HG03139 (cell line): ENCODE measurements around the gene THADA.
"Not testable (repeated sequence)": the region's sequence is repeated elsewhere in the genome, so short reads cannot be mapped to it uniquely, and the experiment has no call there.

Source experiments
- ATAC-seq: cut with Tn5 transposase; IDR thresholded peaks from one replicate; pipeline ENCODE4 v1.9.1; 2021; ENCODE audit not compliant: unreplicated experiment

Gene THADA

DNA sequence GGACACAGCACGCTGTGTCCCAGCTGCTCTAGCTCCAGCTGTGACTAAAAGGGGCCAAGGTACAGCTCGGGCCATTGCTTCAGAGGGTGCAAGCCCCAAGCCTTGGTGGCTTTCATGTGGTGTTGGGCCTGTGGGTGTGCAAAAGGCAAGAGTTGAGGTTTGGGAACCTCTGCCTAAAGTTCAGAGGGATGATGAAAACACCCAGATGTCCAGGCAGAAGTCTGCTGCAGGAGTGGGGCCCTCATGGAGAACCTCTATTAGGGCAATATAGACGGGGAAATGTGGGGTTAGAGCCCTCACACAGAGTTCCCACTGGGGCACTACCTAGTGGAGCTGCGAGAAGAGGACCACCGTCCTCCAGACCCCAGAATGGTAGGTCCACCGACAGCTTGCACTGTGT, 311.5 kb downstream of the THADA start:
- not testable (repeated sequence) for ATAC-seq

DNA sequence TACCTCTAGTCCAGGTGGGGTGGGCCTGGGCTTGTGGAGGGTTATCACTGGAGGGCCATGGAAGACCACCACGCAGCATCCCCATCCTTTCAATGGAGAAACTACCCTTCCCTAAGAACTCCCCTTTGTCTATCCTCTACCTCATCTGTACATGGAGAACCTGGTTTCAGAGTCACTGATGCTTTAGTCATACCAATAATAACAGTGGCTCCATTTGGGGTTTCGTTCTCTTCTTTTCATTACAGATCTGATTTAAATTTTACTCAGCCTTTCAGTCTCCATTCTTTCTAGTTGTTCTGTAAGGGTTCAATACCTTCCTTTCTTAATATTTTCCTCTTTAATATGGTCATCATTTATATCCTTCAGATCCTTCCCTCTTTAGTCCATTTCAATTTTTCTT, 314.8 kb downstream of the THADA start:
- ATAC-seq, result no peak

DNA sequence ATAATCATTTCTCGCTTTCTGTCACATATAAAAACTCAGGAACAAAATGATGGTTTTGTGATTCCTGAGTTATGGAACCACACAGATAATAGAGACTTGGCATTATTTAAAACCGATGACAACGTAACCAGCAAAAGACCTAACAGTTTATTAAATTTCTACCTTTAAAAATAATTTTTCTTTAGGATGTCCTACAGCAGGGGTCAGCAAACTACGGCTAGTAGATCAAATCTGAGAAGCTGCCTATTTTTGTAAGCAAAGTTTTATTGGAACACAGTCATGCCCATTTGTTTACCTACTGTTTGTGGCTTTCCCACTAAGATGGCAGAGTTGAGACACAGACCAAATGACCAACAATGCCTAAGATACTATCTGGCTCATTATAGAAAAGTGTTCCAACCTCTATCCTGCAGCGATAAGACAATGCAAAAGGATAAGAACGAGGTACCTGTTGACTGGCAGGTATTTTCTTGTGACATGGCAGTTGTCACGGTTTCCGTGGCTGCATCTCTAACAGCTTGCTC, 316.5 kb downstream of the THADA start:
- no peak for ATAC-seq

DNA sequence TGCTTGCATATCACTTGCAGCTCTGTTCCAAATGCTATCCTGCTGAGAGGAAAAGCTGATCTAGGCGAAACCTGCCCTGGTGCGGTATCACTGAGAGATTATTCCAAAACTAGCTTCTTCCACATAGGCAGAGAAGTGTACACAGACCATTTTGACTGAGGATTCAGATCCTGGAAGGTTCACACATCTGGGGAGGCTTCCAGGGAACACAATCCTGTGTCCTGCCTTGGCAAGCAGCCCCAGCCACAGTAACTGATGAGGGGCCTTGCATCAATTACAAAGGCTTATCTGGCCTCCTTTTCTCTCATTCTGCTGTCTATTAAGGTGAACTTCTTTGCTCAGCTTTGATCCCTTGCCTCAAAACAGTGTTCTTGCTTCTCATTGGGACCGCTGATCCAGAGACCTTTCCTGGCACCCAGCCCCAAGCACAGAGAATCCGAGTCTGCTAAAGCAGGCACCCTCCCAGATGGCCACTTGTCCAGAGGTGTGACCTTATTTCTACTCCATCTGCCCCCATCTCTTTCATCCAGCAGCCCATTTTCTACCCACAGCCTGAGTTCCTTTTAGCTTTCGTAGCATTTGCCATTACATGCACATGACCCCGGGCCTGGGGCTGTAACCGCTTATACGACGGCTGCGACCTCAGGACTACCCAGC, 317.1 kb downstream of the THADA start:
- ATAC-seq, result no peak

DNA sequence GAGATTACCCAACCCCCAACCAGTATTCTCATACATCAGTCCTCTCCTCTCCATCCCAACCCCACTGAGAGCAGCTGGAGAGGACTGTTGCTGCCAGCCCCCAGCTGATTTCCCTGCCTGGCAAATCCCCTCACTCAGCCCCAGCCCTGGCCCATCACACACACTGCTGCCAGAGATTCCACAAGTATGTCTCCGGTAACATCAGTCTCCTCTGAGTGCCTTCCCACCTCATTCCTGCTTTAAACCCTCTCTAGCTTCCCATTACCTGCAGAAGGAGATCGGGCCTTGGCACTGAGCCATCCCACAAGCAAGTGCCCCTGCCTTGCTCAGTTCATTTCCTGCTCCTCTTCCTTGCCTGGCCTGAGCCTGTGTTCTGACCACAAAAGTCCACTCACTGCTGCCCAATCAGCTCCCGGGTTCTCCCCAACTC, 318.9 kb downstream of the THADA start:
- no peak for ATAC-seq

DNA sequence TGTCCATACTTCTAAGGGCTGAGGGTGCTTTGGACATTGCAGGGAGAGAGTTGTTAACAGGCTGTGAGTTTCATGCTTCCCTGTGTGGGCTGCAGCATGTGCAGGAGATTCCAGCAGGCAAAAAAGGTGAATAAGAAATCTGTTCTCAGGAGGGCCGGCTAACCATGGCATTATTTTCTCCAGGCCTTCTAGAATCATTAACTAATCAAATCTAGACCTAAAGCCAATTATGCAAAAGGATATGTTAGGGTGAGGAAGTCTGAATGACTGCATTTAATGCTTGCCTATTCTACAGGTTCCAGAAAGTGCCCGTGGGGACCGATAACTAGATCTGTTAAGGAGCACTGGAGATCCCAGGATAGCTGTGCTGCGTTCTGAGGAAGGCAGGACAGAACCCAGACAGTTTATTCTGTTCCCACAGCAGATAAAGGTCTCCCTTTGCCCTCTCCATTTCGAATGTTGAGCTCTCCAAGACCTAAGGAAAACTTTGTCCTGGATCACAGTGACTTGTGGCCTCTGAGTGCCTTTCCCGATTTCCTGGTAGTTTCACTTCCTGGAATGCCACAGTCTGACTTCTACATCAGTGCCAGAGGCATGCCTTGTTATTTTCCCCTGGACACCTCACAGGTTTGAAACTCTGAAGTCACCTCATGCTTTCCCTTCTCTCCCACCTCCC, 319.4 kb downstream of the THADA start:
- no peak for ATAC-seq

DNA sequence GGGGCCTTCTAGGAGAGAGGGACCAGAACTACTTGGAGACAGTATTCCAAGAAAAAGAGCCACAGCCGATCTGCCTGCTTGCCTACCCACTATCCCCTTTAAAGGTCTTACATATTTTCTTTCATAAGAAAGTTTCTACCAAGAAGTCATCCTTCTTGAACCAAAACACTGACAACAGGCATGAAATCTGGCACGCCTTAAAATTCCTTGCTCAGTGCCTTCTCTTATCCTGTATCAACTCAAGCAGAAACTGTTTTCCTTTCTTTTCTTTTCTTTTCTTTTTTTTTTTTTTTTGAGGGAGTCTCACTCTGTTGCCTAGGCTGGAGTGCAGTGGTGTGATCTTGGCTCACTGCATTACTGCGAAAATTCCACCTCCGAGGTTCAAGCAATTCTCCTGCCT, 321.1 kb downstream of the THADA start:
- no peak for ATAC-seq

DNA sequence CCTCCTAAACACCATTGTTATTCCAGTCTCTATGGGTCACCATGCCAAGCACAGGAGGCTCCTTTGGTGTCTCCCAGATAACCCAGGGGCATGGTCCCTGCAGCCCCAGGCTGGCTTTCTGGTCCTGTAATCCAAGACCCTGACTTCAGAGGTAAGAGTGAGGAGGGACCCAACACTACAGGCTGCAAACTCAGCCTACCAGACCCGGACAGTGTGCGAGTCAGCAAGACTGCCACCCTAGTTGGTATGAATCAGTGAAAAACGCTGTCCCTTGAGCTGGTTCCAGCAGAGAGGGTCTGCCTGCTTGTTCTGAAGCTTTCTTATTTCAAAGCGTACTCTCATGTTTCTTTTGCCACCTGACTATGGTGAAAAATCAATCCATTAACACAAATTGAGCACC, 321.8 kb downstream of the THADA start:
- ATAC-seq, result no peak

DNA sequence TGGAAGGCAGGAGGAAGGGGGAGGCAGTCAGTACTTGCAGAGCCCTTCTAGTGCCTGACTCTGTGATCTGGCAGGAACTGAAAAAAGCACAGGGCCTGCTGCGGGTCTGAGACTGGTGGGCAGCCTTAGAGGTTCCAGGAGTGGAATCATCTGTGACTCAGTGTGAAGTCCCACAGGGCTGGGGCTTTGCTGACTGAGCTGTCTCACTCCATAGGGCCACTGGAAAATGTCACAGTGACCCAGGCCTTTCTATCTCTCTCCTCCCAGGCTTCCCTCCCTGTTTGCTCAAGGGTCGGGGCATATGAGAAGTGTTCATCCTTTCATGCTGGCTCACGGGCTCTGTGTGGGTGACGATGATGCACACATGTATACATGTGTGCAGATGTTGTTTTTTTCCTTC, 322.3 kb downstream of the THADA start:
- ATAC-seq, result no peak

DNA sequence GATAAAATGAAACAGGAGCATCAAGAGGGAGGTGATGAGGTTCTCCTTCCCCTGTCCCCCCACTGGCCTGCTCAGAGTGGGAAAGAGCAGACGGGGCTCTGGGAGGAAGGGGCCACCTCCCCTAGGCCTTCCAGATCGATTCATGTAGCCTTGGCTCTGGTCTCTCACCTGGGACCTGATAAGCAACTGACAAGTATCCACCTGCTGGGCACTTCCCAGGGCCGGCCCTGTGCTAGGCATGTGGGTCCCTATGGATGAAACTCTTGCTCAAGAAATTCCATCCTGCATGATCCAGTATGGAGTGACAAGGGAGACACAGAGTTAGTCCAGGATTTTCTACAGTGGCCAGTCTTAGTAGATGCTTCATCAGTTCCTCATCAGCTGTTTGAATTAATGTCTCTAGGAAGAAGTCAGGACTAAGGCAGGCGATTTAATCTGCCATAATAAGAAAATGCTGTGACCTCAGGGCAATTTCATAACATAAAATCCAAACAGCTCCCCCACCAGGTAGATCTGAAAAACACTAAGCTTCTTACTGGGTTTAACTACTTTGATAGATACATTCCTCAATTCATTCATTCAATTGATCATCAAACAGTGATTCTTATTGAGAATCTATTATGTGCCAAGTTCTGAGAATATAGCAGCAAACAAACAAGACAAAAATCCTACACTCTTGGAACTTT, 324.8 kb downstream of the THADA start:
- no peak for ATAC-seq

DNA sequence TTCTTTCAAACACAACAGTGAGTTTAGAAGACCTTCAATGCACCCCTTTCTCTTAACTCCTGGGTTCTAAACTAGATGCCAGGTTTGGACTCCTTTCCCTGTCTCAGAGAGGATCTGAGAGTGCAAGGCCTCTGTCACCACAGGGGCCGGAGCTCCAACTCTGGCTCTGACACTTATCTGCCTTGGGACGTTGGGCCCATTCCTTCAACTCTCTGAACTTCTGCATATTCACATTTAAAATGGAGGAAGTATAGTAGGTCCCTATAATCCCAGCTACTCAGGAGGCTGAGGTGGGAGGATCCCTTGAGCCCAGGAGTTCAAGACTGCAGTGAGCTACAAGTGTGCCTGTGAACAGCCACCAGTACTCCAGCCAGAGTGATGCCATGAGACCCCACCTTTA, 325.4 kb downstream of the THADA start:
- no peak for ATAC-seq

DNA sequence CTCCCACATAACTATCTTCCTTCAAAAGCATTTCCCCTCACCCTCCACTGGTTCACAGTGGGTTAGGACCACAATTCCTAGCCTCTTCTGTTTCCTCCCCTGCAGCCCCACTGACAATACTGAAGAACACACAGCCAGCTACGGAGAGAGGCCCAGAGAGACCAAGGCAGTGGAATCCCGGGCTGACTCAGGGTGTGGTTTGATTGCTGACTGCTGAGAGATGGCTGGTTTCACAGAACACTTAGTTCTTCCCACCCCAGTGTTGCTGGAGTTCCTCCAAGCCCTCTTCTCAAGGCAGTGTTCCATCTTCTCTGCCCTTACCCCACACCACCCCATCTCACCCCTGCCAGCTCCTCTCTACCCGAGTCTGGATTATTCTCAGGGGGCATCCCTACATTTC, 326.1 kb downstream of the THADA start:
- ATAC-seq, result no peak

DNA sequence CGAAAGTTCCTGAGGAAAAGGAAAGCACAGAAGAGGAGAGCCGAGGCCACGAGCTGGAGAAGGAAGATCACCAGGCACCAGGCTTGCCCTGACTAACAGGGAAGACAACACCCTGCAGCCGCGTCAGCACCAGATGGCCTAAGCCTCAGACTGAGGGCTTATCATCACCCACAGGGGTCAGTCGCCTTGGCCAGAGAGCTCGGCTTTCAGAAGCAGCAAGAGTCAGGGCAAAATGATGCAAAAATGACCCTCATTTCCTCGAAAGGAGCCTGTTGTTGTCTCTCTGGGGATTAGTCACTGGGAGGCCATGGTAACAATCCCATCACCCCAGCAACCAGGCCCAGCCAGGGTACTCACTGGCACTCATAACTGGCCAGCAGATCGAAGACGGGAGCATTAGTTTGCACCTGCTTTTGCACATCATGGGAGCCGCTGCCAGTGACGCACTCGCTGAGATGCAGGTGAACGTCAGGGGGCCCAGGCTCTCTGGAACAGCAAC, 326.7 kb downstream of the THADA start:
- no peak for ATAC-seq

DNA sequence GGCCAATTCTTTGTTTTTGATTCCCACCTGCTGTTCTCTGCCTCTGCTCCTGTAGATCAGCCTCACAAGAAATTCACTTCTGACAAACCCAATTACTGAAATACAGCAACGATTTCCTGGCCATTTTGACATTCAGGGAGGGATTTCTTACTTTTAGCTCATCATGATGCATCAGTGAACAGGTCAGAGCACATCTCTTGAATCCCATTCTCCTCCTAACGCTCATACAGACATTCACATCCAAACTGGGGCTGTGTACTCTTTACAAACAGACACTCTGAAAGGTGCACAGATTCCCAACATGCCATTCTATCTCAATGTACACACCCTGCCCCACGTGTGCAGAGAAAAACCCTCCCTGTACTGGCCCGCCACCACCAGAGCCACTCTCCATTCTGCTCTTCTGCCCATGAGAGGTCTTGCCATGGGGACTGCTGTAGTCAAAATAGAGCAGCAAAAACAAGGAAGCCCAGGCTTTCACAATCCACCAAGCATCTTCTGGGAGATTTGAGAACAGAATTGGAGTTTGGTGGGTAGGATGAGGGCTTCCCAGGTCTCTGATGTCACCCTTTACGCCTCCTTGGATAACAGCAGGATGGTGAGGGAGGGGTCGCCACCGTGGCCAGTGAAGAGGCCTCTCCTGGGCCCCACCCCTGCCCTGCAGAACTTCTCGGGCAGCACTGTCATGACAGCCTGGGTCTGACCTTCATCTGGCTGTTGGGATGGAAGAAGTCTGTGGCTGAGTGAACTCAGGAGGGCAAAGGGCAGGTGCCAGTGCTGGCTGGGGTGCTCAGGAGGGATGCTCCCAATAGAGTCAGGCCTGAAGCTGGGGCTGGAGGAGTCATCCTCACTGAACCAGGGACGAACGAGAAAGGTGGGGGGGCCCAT, 327.5 kb downstream of the THADA start:
- no peak for ATAC-seq

DNA sequence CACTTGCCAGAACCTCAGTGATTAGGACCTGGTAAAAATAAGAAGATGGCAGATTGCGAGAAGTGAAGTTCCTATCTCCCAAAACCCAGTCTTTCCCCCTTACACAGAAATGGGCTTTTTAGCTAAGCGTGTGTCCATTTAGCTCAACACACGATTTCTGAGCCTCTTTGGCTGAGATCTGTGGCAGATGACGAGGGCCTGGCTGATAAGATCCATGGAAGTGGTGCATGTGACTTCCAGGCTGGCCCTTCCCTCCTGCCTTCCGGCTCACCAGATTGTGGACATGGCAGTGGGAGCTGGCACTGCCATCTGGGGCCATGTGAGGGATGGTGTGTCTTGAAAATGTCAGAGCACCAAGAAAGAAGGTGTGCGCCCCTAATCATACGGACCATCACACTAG, 328.5 kb downstream of the THADA start:
- no peak for ATAC-seq

DNA sequence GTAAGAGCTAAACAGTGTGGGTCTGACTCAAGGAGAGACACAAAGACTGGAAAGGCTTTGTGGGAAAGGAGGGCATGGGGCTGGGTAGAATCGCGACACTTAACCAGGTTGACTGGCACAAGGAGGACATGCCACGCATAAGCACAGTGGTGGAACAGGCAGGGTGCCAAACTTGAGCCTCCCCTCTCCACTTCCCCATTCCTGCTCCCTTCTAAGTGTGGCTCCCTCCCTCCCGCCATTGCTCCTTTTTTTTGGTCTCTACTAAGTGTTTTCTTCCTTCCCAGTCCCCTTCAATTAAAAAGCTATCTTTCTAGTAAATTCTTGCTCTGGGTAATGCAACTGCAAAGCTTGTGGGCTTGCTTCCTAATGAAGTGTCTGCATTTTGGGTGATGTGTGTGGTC, 329.1 kb downstream of the THADA start:
- ATAC-seq, result no peak

DNA sequence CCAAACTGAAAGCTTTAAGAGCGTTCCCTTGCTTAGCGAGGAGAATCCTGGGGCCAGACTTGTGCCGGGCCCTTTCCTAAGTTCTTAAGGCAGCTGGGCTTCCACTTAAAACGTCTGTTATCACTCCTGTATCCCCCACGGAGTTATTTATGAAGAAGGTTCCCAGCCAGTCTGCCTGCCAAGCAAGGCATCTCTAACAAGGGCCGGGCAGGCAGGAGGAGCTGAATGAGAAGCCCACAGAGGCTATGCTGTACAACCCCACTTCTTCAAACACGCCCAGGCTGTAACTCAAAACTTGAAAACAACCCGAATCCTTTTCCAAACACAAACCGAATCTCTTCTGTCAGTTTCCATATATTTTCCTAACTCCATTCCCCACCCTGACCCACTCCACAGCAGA, 330.4 kb downstream of the THADA start:
- ATAC-seq, result no peak

DNA sequence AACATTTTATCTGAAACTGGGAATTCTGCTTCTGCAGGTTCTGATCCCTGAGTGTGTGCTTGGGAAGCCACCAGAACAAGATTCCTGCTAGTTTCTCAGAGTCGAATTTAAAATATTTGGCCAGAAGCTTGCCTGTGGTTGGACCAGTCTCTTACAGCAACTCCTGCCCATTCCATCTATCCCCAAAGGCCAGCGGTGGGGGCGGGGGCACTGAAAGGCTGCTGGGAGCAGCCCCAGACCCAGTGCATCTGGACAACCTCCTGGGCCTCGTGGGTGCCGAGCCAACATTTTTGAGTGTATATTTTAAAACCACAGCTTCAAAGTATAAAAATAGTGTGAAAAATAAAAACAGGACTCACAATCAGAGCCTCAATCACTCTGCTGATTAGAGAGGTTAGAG, 330.8 kb downstream of the THADA start:
- no peak for ATAC-seq

DNA sequence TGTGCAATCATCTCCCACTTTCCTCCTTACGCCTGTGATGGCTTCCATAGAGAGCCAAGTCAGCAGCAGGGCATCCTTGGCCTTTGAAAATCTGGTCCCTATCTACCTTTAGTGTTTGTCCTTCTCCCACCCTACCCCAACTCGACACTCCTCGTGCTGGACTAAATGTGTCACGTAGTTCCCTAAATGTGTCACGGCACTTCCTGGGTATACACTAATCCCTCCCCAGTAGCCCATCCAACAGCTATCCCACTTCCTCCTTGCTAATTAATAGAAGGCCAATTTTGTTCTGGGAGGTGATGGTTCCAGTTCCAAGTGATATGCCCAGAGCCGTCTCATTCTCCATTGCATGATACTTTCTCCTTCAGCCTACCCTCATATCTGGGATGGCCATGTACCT, 332.9 kb downstream of the THADA start:
- ATAC-seq, result no peak

DNA sequence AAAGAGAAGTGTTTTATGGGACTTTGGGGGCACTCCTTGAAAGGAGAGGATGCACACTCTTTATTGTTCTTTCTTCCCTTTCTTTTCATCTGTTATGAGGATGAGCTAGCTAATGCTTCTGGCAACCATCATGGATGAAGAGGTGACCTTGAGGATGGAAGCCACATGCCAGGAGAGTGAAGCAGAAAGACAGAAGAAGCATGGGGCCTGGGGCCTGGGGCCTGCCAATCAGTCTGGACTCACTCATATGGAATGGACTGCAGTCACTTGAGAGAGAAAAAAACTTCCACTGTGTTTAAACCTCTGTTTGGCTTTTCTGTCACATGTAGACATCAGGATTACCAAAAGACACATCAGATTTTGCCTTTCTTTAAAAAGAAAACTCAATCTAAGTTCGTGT, 333.6 kb downstream of the THADA start:
- ATAC-seq, result no peak

DNA sequence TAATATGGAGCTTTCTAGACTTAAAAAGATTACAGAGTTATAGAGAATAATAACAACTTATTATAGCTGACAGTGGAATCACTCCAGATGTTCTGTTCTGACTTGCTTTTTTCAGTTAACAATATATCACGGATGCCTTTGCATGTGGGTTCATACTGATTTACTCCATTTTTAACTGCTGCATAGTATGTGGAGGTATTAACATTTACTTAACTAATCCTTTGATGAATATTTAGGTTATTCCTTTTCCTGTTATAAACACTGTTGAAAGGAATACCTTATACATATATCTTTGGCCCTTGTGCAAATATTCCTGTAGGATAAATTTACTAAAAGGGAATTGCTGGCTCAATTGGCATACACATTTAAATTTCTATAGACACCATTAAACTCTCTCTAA, 336.3 kb downstream of the THADA start:
- ATAC-seq, result no peak
